ENCODE results near the gene ZNF462. TPM values are rescaled to one million over a fixed set of nuclear protein-coding genes. Genes with fewer than 3 reads are reported as not detected.

The ZNF462 gene
- total RNA-seq, 1 experiment from 2014 or later = 34.5 TPM

DNA sequence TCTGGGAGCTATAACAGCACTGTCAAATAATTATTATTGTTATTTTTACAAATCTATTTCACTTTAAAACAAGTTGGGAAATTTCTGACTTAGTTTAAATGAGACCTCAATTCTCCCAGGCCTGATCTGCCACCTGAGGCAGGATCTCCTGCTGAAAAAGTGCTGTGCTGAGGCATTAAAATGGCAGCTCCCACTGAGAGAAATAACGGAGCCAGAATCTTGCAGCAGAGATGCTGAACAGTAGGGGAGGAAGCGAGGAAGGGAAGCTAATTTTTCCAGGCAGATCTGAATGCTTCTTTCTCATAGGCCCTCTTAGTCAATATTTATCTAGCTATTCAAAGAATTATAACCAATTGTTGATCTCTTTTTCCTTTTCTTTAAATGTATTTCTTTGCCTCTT is 196.3 kb downstream of the ZNF462 start:
- Histone ChIP-seq H3K4me1 (no peaks in the 10 kb centered on the region), H3K27me3 (replicated peaks; ENCODE audit: control insufficient read depth, insufficient read depth, low read length) (no peaks in the 10 kb centered on the region), H3K9me3 (no peaks in the 10 kb centered on the region), H3K4me3 (ENCODE audit: low read depth, low read length) (no peak overlapping the region), H3K36me3 (ENCODE audit: control insufficient read depth, insufficient read depth, low read length) (no peaks in the 10 kb centered on the region)
- Mint-ChIP-seq H3K27me3 (ENCODE audit: insufficient read depth, unreplicated experiment) (no peaks in the 10 kb centered on the region), H3K27ac (ENCODE audit: unreplicated experiment) (no peak overlapping the region), H3K9me3 (ENCODE audit: unreplicated experiment) (no peaks in the 10 kb centered on the region), H3K36me3 (ENCODE audit: insufficient read depth, unreplicated experiment) (no peaks in the 10 kb centered on the region), H3K4me1 (ENCODE audit: low read depth, unreplicated experiment) (no peaks in the 10 kb centered on the region), H3K4me3 (ENCODE audit: unreplicated experiment) (no peak overlapping the region)
- ChIA-PET POLR2A (no interaction called here), CTCF (interaction anchor here (0.8 kb wide), 1 partner anchor 9 kb away, joined by 3 read pairs; no protein-coding TSS in a partner anchor)
- intact Hi-C loops (cut with micrococcal nuclease; ENCODE audit: unreplicated experiment) = no loop called here
- no TSS peak for BruUV-seq (replicated peaks)
- TF ChIP-seq, protein P1, sequence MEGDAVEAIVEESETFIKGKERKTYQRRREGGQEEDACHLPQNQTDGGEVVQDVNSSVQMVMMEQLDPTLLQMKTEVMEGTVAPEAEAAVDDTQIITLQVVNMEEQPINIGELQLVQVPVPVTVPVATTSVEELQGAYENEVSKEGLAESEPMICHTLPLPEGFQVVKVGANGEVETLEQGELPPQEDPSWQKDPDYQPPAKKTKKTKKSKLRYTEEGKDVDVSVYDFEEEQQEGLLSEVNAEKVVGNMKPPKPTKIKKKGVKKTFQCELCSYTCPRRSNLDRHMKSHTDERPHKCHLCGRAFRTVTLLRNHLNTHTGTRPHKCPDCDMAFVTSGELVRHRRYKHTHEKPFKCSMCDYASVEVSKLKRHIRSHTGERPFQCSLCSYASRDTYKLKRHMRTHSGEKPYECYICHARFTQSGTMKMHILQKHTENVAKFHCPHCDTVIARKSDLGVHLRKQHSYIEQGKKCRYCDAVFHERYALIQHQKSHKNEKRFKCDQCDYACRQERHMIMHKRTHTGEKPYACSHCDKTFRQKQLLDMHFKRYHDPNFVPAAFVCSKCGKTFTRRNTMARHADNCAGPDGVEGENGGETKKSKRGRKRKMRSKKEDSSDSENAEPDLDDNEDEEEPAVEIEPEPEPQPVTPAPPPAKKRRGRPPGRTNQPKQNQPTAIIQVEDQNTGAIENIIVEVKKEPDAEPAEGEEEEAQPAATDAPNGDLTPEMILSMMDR (IDR thresholded peaks at IDR 0.05; ENCODE audit: insufficient read depth in 1 of 2, low read depth in 1 of 2, low read length in 1 of 2, severe bottlenecking in 1 of 2, unreplicated experiment in 1 of 2) = no peak
- no peak for DNase-seq

DNA sequence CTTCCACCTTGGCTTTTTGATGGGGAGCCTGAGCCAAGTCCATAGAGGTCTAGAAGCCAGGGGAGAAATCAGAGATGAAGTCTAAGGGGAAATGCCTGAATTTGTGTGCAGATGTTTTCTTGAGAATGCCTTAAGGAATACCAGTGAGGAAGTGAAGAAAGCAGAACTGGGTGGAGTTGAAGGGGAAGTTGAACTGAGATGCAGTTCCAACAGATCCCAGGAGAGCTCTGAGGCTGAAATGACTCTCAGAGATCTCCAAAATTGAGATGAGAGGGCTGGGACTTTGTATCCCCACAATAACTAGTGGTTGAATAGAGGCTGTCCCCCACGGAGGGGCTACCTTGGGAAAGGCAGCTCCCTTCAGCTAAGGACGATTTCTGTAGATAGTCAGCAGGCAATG is 197.1 kb downstream of the ZNF462 start:
- Histone ChIP-seq H3K36me3 (ENCODE audit: control insufficient read depth, insufficient read depth, low read length) (no peaks in the 10 kb centered on the region), H3K27me3 (replicated peaks; ENCODE audit: control insufficient read depth, insufficient read depth, low read length) (no peaks in the 10 kb centered on the region), H3K9me3 (no peaks in the 10 kb centered on the region), H3K4me1 (no peaks in the 10 kb centered on the region), H3K4me3 (ENCODE audit: low read depth, low read length) (no peak overlapping the region)
- no peaks in the 10 kb centered on the region for H3K4me1 Mint-ChIP-seq (ENCODE audit: low read depth, unreplicated experiment)
- H3K4me3 Mint-ChIP-seq (ENCODE audit: unreplicated experiment) = no peak overlapping the region
- H3K36me3 Mint-ChIP-seq (ENCODE audit: insufficient read depth, unreplicated experiment) = no peaks in the 10 kb centered on the region
- ChIA-PET POLR2A (no interaction called here), CTCF (no interaction called here)
- BruUV-seq (replicated peaks) = no TSS peak
- DNase-seq = no peak
- no peaks in the 10 kb centered on the region for H3K9me3 Mint-ChIP-seq (ENCODE audit: unreplicated experiment)
- H3K27ac Mint-ChIP-seq (ENCODE audit: unreplicated experiment) = no peak overlapping the region
- intact Hi-C loops (cut with micrococcal nuclease; ENCODE audit: unreplicated experiment) = no loop called here
- H3K27me3 Mint-ChIP-seq (ENCODE audit: insufficient read depth, unreplicated experiment) = no peaks in the 10 kb centered on the region
- TF ChIP-seq, protein P1 (IDR thresholded peaks at IDR 0.05; ENCODE audit: insufficient read depth in 1 of 2, low read depth in 1 of 2, low read length in 1 of 2, severe bottlenecking in 1 of 2, unreplicated experiment in 1 of 2) = no peak

Measured in Caco-2 (cell line).